WERI-Rb-1 (cell line): ENCODE results near the gene MATN3.

Experiments used
- DNase-seq: peaks from one replicate; pipeline ENCODE4 v3.0.0-alpha.2; 2020
- H3K27ac ChIP-seq: fragments of 250-450 bp; sonication (Bioruptor Pico); 2 replicates; pipeline ENCODE4 v1.5.1; 2020; ENCODE audit warnings: mild to moderate bottlenecking, moderate library complexity
- H3K27me3 ChIP-seq: fragments of 250-450 bp; sonication (Bioruptor Pico); 2 replicates; pipeline ENCODE4 v1.5.1; 2021; ENCODE audit warnings: mild to moderate bottlenecking, low read depth, moderate library complexity; ENCODE audit not compliant: insufficient read depth, severe bottlenecking
- H3K36me3 ChIP-seq: fragments of 250-450 bp; sonication (Bioruptor Pico); 2 replicates; pipeline ENCODE4 v1.5.1; 2020; ENCODE audit warnings: mild to moderate bottlenecking, moderate library complexity
- H3K4me3 ChIP-seq: 2 replicates; pipeline ENCODE4 v1.5.1; 2011; ENCODE audit warnings: low read depth, mild to moderate bottlenecking, control low read depth, low read length
- H3K9me3 ChIP-seq: fragments of 250-450 bp; sonication (Bioruptor Pico); 2 replicates; pipeline ENCODE4 v1.5.1; 2021; ENCODE audit warnings: mild to moderate bottlenecking, moderate library complexity; ENCODE audit not compliant: severe bottlenecking
- CTCF ChIP-seq: IDR thresholded peaks from 2 replicates; pipeline ENCODE4 v1.5.1; 2011; ENCODE audit warnings: low read depth, mild to moderate bottlenecking, control low read depth, inconsistent platforms, low read length

MATN3 gene

GRCh38 chr2:19990416-19990728 is 22.1 kb downstream of the MATN3 start:
- H3K27me3 ChIP-seq: no peaks in the 10 kb centered on the region
- peak overlapping the region; percentile 77 for H3K27ac ChIP-seq

GRCh38 chr2:19989667-19990415 is 22.6 kb downstream of the MATN3 start, which contains the start of gene WDR35:
TSS of gene WDR35 (minus strand) at chr2:19990105. CDS start at chr2:19990015, 90 bp downstream.
- TF ChIP-seq CTCF: no peak
- DNase-seq: peak; percentile 97
- Histone ChIP-seq H3K4me3 (peak within 1 kb of the TSS; percentile 66), H3K27me3 (no peaks in the 10 kb centered on the region), H3K27ac (peak within 1 kb of the TSS; percentile 77), H3K9me3 (no peaks in the 10 kb centered on the region), H3K36me3 (peaks cover 24% of the 10 kb centered on the region)

More at GRCh38 chr2:19990416-19990728, 22.1 kb downstream of the MATN3 start:
- DNase-seq: no peak
- H3K36me3 ChIP-seq: peaks cover 22% of the 10 kb centered on the region
- H3K4me3 ChIP-seq: peak overlapping the region; percentile 66
- TF ChIP-seq CTCF: no peak
- no peaks in the 10 kb centered on the region for H3K9me3 ChIP-seq

- H3K27me3 ChIP-seq: no peaks in the 10 kb centered on the region
- H3K4me3 ChIP-seq: peak overlapping the region; percentile 66
- peaks cover 28% of the 10 kb centered on the region for H3K36me3 ChIP-seq
- H3K27ac ChIP-seq: no peak overlapping the region
- H3K9me3 ChIP-seq: no peaks in the 10 kb centered on the region
- DNase-seq: no peak
- TF ChIP-seq CTCF: no peak
Measured at GRCh38 chr2:19989342-19989666, 23.2 kb downstream of the MATN3 start.

DNA sequence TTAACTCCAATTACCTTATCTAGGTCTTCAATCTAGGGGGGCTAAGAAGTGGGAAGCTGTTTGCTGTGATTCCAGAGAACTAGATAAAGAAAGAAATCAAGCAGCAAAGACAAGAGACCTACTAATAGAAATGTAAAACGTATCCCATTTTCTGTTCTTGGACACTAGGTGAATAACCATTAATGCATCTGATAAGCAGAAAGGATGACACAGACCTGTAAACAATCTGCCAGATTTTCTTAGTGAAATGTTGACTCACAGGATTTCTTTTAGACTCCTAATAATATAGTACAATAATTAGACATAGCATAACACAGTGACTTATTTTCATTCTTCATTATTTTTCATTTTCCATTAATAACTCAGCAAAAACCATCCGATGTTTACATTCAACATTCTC is 23.9 kb downstream of the MATN3 start:
- Histone ChIP-seq H3K4me3 (no peak overlapping the region; the same call in 1 of the 2 replicates), H3K27me3 (no peaks in the 10 kb centered on the region), H3K9me3 (no peaks in the 10 kb centered on the region), H3K27ac (no peak overlapping the region), H3K36me3 (peaks cover 30% of the 10 kb centered on the region)
- TF ChIP-seq CTCF: no peak
- DNase-seq: no peak

GRCh38 chr2:19987936-19988335 is 24.5 kb downstream of the MATN3 start:
- H3K4me3 ChIP-seq: no peak overlapping the region

More at GRCh38 chr2:19987936-19988335, 24.5 kb downstream of the MATN3 start:
- DNase-seq: no peak
- no peak for TF ChIP-seq CTCF
- Histone ChIP-seq H3K9me3 (no peaks in the 10 kb centered on the region), H3K27ac (no peak overlapping the region), H3K36me3 (peaks cover 30% of the 10 kb centered on the region), H3K27me3 (no peaks in the 10 kb centered on the region)
